ENCODE data around the gene PRKG1.
"Not testable (repeated sequence)": the region's sequence is repeated elsewhere in the genome, so short reads cannot be mapped to it uniquely, and the experiment has no call there.

PRKG1 gene

GRCh38 chr10:51269821-51270220 lies 195.5 kb downstream of the PRKG1 start:
- DNase-seq (ENCODE audit: low read depth in 1 of 2, low spot score in 1 of 2) = no peak

DNA sequence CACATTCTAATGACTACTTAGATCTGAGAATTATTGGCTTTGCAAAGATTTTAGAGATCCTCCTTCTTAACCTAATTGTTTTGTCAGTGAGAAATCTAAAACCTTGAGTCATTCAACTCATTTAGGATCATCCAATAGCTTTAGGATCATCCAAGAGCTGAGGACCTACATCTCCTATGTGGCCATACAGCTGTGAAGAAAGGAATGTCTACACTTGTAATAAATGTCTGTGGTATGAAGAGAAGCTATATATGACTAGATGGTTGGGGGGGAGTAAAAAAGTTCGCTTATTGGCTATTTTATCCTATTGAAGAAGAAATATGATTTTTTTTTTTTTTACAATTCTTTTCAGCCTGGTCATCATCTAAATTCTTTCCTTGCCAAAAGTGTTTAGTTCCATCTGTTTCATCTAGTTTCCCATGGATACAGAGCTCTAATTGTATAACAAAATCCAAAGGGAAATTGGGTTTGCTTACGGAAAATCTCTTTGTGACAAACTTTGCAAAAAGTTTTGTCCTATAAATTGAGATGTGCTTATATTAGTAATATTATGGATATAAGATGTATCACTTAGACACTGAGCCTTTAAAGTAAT lies 196.7 kb downstream of the PRKG1 start:
- DNase-seq (ENCODE audit: low read depth in 1 of 2, low spot score in 1 of 2) = no peak

DNA sequence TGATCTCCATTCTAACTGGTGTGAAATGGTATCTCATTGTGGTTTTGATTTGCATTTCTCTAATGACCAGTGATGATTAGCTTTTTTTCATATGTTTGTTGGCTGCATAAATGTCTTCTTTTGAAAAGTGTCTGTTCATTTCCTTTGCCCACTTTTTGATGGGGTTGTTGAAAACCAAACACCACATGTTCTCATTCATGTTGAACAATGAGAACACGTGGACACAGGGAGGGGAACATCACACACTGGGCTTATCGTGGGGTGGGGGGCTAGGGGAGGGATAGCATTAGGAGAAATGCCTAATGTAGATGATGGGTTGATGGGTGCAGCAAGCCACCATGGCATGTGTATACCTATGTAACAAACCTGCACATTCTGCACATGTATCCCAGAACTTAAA lies 197.8 kb downstream of the PRKG1 start:
- DNase-seq (ENCODE audit: low read depth in 1 of 2, low spot score in 1 of 2) = not testable (repeated sequence)

DNA sequence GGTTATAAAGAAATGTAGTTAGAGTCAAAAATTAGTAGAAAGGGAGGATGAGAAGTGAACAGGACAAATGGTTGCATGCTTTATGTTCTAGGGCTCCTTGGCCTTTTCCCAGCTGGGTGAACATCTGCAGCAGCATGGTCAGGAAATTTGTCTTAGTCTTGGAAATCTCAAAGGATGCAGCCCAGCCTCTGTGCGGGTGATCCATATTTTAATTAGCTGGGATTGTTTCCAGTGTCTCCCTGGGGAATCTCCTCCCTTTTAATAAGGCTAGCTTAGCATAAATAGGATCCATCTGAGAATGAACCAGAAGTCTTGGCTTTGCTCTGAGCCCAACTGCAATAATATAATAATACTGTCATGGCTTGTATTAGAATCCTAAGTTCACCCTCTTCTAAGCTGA lies 198.3 kb downstream of the PRKG1 start:
- DNase-seq (ENCODE audit: low read depth in 1 of 2, low spot score in 1 of 2) = no peak

GRCh38 chr10:51273574-51273973 lies 199.3 kb downstream of the PRKG1 start:
- no peak for DNase-seq (ENCODE audit: low read depth in 1 of 2, low spot score in 1 of 2)

GRCh38 chr10:51276097-51276496 lies 201.8 kb downstream of the PRKG1 start:
- not testable (repeated sequence) for DNase-seq (ENCODE audit: low read depth in 1 of 2, low spot score in 1 of 2)

DNA sequence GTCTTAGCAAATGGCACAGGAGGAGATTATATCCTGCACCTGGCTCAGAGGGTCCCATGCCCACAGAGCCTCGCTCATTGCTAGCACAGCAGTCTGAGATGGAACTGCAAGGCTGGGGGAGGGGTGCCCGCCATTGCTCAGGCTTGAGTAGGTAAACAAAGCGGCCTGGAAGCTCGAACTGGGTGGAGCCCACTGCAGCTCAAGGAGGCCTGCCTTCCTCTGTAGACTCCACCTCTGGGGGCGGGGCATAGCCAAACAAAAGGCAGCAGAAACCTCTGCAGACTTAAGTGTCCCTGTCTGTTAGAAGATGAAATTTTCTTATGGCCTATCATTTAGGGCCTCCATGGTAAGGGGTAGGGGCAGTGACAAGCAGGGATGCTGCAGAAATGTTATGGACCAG lies 207.1 kb downstream of the PRKG1 start:
- DNase-seq (ENCODE audit: low read depth in 1 of 2, low spot score in 1 of 2) = not testable (repeated sequence)

GRCh38 chr10:51285601-51286000 lies 211.3 kb downstream of the PRKG1 start:
- no peak for DNase-seq (ENCODE audit: low read depth in 1 of 2, low spot score in 1 of 2)

DNA sequence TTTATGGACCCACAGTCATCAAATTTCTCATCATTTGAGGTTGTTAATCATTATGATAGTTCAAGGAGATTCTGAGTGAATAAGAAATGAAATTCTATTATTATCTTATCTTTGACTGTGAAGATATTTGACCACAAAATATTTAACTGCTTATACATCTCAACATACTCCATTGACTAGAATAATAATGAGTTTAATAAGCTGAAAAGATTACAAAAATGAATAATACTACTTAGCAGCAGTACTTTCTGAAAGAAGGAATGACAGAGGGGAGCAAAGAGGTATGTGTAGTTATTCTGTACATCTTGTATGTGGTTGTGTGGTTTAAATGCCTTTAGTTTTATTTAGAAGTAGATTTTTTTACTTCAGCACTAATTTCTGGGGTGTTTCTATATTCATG lies 214.2 kb downstream of the PRKG1 start:
- DNase-seq (ENCODE audit: low read depth in 1 of 2, low spot score in 1 of 2) = no peak

GRCh38 chr10:51289519-51289918 lies 215.2 kb downstream of the PRKG1 start:
- DNase-seq (ENCODE audit: low read depth in 1 of 2, low spot score in 1 of 2) = no peak

- DNase-seq (ENCODE audit: low read depth in 1 of 2, low spot score in 1 of 2) = no peak
Measured at GRCh38 chr10:51291961-51292360, 217.7 kb downstream of the PRKG1 start.

DNA sequence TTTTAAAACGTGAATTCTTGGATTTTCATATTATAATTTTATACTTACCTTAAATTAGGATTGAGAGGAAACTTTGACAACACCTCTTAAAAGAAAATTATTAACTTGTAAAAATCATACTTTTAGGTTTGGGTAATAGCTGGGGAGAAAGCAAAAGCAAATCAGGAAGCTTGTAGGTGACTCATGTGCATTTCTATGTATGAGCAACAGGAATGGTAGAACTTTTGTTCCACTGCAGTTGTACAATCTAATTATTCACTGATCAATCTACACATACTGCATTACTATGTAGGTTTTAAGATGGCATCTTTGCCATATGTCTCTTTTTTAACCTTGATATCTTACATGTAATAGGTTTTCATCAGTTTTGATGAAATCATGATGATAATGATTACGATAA lies 223.2 kb downstream of the PRKG1 start:
- DNase-seq (ENCODE audit: low read depth in 1 of 2, low spot score in 1 of 2) = no peak

DNA sequence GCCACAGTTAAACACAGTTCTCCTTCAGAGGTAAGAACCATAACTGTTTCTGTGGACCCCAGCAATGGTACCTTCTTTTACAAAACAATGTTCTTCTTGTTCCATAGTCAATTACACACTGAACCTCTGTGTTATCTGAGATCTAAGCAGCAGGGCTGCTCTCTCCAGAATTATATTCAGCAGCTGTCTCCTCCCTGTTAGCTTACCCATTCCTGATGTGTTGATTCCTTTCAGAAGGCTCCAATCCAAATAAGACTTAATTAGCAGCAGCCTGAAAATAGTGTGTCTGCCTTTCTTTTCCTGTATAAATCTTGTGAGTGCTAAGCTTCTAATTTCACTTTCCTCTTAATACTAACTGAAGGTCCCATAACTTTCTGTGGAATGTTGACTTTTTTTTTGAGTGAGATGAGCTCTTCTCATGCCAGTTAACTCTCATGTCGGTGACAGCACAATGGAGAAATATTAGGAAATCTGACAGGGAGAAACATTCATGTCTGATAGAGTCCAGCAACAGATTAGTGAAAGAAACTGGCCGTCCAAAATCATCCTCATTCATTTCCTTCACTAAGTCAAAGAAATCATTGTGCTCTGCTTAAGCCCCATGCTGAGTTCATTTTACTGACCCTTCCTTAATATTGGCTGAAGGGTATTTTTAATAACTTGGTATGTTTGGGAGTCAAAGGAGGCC lies 226.5 kb downstream of the PRKG1 start:
- no peak for DNase-seq (ENCODE audit: low read depth in 1 of 2, low spot score in 1 of 2)

DNA sequence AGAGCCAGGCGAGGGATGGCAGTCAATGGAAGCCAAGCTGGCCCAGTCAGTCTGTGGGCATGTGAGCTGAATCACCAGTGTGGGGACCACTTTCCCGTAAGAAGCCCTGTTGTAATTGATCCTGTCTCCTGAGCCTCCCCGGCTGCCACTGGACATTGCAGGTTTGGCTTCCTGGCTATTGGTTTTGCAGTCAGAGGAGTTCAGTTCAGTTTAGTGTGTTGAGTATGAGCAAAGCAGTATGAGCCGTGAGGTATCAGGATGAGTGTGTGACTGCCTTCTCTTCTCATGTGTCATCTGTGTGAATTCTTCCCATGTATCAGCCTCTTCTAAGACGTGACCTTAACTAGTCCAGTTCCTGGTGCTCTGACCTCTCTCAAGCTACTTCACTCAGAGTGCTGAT lies 227.4 kb downstream of the PRKG1 start:
- no peak for DNase-seq (ENCODE audit: low read depth in 1 of 2, low spot score in 1 of 2)

DNA sequence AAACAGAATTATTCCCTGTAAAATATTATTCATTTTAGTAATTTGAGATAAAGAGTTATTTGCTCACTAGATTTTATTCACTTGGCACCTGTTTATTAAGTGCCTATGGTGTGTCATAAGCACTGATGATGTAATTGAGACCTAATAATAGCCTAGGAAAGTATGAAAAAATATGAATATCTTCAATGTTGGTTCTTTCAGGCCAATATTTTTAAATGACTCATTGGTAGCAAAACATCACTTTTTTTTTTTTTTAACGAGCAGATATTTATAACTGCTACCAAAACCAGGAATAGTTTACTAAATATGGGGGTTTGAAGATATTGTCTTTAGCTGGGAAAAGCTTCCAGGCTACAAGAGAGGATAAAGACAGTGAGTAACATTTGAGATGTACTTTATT lies 228.0 kb downstream of the PRKG1 start:
- no peak for DNase-seq (ENCODE audit: low read depth in 1 of 2, low spot score in 1 of 2)

DNA sequence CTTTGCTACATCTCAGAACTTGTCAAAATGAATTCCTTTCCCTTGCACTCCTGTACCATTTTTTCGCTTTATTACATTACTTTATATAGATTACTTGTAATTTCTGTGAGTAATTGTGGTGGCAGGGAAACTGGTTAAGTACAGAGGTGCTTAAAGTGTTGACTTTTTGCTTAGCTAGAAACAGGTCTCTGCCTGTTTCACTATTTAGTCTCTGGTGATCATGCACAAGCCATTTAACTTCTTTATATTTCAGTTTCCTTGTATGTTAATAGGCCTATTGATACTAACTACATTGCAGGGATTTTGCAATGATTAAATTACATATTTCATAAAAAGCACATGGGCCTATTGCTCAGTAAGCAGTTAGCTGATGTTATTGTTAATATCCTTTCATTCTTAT lies 233.8 kb downstream of the PRKG1 start:
- no peak for DNase-seq (ENCODE audit: low read depth in 1 of 2, low spot score in 1 of 2)

DNA sequence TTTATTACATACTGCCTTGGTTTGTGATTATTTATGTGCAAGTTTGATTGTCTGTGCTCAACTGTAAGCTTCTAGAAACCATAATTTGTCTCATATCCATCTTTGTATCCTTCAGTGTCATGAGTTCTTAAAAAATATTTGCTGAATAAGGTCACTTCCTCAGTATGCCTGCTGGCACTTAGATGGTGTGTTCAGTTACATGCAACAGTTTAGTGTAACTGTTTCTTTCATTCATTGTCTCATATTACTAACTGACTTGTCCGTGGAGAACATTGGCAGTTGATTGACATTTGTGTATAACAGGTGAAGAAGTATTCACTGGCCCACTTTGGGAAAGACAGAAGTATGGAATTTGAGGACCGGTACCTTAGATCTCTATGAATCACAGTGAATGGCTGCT lies 236.9 kb downstream of the PRKG1 start:
- DNase-seq (ENCODE audit: low read depth in 1 of 2, low spot score in 1 of 2) = no peak

DNA sequence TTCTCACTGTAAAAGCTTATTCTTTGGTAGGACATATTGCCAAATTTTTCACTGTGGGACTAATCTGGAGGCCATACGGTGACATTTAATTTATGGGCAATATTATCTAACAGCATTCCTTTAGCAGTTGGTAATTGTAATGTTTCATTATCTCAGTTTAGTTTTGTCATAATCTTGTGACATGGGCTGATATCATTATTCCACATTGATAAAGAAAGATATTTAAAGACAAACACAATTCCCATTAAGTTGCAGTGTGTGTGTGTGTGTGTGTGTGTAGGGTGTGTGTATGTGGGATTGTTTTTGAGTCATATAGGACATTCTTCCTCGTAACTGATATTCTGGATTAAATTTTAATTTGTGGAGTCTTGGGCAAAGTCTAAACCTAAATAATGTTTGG lies 238.5 kb downstream of the PRKG1 start:
- DNase-seq (ENCODE audit: low read depth in 1 of 2, low spot score in 1 of 2) = no peak

DNA sequence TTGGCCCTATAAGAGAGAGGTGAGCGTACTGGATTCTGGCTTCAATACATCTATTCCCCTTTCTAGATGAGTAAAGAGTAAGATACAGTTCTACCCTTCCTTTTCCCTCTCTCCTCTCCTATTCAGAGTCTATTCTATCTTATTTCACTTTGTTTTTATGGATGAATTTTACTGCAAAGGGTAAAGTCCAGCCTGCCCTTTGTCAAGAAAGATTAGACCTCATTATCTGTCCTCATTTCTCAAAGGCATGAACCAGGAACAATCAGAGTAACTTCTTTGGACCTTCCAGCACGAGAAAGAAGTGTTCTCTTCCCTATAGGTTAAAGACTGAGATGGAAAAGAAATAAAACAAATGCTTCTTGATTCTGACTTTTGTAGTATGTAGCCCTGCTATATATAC lies 239.0 kb downstream of the PRKG1 start:
- no peak for DNase-seq (ENCODE audit: low read depth in 1 of 2, low spot score in 1 of 2)

DNA sequence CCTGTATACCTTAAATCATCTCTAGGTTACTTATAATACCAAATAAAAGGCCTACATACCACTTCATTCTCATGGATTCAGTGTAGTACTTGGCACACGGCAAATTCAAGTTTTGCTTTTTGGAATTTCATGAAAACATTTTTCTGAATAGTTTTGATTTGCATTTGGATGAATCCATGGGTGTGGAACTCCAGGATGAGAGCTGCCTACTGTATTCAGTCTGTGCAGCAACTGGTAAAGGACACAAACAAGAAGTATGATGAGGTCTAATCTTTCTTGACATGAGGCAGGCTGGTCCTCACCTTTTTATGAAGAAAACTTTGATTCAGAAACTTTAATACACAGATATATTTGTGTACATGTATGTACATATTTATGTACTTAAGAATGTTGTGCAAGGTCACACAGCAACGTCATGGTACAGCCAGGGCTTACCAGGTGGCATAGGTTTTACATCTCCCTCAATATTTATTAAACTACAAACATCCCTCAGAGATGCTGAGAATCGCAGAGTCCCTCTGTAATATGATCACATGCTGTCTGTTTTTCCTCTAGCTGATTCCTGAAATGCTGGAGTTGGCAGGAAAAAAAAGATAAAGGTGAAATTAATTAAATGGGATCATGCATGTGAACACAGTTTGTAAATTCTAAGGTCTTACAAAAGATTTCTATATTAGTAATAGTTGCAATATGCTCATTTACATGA lies 239.6 kb downstream of the PRKG1 start:
- DNase-seq (ENCODE audit: low read depth in 1 of 2, low spot score in 1 of 2) = no peak

- no peak for DNase-seq (ENCODE audit: low read depth in 1 of 2, low spot score in 1 of 2)
Measured at GRCh38 chr10:51314481-51314880, 240.2 kb downstream of the PRKG1 start.

DNA sequence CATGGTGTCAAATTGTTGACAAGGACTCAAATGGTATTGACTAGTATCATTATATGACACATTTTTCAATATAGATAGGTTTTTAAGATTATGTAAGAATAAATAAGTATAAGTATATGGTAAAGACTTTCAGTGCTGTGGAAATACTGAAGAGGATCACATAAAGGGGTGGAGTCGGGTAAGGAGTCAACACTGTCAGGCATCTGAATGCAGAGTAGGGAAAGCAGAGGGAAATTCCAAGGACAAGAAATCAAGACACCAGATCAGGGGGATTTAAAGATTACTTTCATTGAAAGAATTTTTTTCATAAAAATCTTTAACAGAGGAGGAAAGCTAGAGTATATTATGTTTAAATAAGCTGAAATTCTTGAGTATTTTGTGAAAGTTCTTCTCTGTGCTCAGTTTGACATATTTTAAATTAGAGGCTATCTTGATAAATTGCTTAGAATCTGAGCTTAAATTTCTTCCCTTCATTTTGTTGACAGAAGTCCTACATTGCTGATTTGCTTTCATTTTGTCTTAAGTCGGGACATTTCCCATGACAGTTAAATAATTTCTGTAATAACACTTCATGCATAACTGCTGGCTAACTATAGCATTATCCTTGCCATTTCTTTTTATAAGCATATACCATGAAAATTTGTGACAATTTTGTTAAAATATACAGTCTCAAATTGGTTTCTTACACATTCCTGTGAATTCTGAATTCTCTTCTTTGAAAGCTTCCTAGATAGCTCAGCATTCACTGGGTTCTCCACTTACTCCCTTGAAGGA lies 244.3 kb downstream of the PRKG1 start:
- no peak for DNase-seq (ENCODE audit: low read depth in 1 of 2, low spot score in 1 of 2)

All from activated T-helper 1 cell treated with anti-CD3 and anti-CD28 coated beads, Interleukin-2, amount 50 U/mL, for 16 hours (primary cell).